Measurements from ENCODE around the gene LNX1.

The LNX1 gene

GRCh38 chr4:53598483-53598882 is 7.2 kb upstream of the LNX1 start:
- no peak for DNase-seq

- no peak for DNase-seq
These were observed 5.6 kb upstream of the LNX1 start for GRCh38 chr4:53596901-53597300.

GRCh38 chr4:53595834-53596233 is 4.5 kb upstream of the LNX1 start:
- DNase-seq: no peak

- no peak for DNase-seq
These were observed 3.9 kb upstream of the LNX1 start for GRCh38 chr4:53595204-53595603.

- no peak for DNase-seq
These were observed 2.5 kb upstream of the LNX1 start for GRCh38 chr4:53593765-53594164.

GRCh38 chr4:53592686-53593501 is 1.6 kb upstream of the LNX1 start:
- peak; percentile 79 for DNase-seq

GRCh38 chr4:53592122-53592521 is 836 bp upstream of the LNX1 start:
- no peak for DNase-seq

- no peak for DNase-seq
These were observed 1.1 kb downstream of the LNX1 start for GRCh38 chr4:53590187-53590586.

GRCh38 chr4:53589511-53589910 is 1.8 kb downstream of the LNX1 start:
- no peak for DNase-seq

- DNase-seq: no peak
These were observed 4.2 kb downstream of the LNX1 start for GRCh38 chr4:53587135-53587534.

- no peak for DNase-seq
These were observed 5.0 kb downstream of the LNX1 start for GRCh38 chr4:53586121-53586816.

GRCh38 chr4:53584658-53585057 is 6.6 kb downstream of the LNX1 start:
- no peak for DNase-seq

GRCh38 chr4:53583513-53583912 is 7.8 kb downstream of the LNX1 start:
- DNase-seq: no peak

- DNase-seq: no peak
These were observed 9.1 kb downstream of the LNX1 start for GRCh38 chr4:53582194-53582593.

- DNase-seq: no peak
These were observed 11.0 kb downstream of the LNX1 start for GRCh38 chr4:53580274-53580673.

GRCh38 chr4:53579826-53580225 is 11.5 kb downstream of the LNX1 start:
- DNase-seq: no peak

GRCh38 chr4:53576676-53577372 is 14.5 kb downstream of the LNX1 start:
- no peak for DNase-seq

- no peak for DNase-seq
These were observed 15.1 kb downstream of the LNX1 start for GRCh38 chr4:53576071-53576617.

- DNase-seq: no peak
These were observed 15.7 kb downstream of the LNX1 start for GRCh38 chr4:53575552-53575951.

- DNase-seq: no peak
These were observed 16.8 kb downstream of the LNX1 start for GRCh38 chr4:53574528-53574927.

GRCh38 chr4:53573696-53574095 is 17.6 kb downstream of the LNX1 start:
- no peak for DNase-seq

- DNase-seq: no peak
These were observed 18.7 kb downstream of the LNX1 start for GRCh38 chr4:53572600-53572994.

GRCh38 chr4:53571936-53572599 is 19.2 kb downstream of the LNX1 start:
- no peak for DNase-seq
